ENCODE results near the gene RAP1GAP2. TPM values are rescaled to one million over a fixed set of nuclear protein-coding genes. Genes with fewer than 3 reads are reported as not detected.
A peak's percentile ranks its signal among the peaks of the same experiment; 100 is the strongest.

RAP1GAP2 gene
- total and polyA plus RNA-seq, 2 of the 8 experiments (the other 6 are each of a cell fraction or from before 2014, with no cell fraction given) = 24.0 to 63.8 TPM

- no peak overlapping the region for H3K14ac ChIP-seq (ENCODE audit: insufficient read length)
- H3K23ac ChIP-seq (ENCODE audit: insufficient read length) = no peak overlapping the region
- no peak overlapping the region for H2AFZ ChIP-seq (ENCODE audit: low read length)
- no peak overlapping the region for H2BK12ac ChIP-seq (ENCODE audit: low read depth, low read length)
- no peaks in the 10 kb centered on the region for H3K9me3 ChIP-seq (ENCODE audit: insufficient read depth in 2 of 2, low read depth in 1 of 2, low read length in 1 of 2)
- H3K4ac ChIP-seq (replicated peaks; ENCODE audit: insufficient read length, low read depth, low read length) = no peak overlapping the region
- no peak overlapping the region for H2BK120ac ChIP-seq (replicated peaks; ENCODE audit: low read depth, low read length)
- POLR2A ChIA-PET (ENCODE audit: partially characterized antibody) = interaction anchor here (1.0 kb wide), 1 partner anchor 11 kb away, joined by 4 read pairs; no protein-coding TSS in a partner anchor
- no peak overlapping the region for H3K9ac ChIP-seq (replicated peaks in 1 of 4; ENCODE audit: extremely low read depth in 1 of 4, low read depth in 3 of 4, low read length in 3 of 4)
- no peak overlapping the region for H3K27ac ChIP-seq (ENCODE audit: low read depth, low read length)
- no peak overlapping the region for H2AK5ac ChIP-seq (ENCODE audit: low read depth, low read length)
- H4K8ac ChIP-seq (ENCODE audit: extremely low read depth, insufficient read depth, low read length) = no peak overlapping the region
- no peak overlapping the region for H2BK20ac ChIP-seq (ENCODE audit: low read length)
- no peak overlapping the region for H2BK5ac ChIP-seq (ENCODE audit: low read depth, low read length)
- H3K79me2 ChIP-seq (ENCODE audit: control insufficient read depth in 1 of 2, insufficient read depth in 2 of 2, low read length in 2 of 2) = no peaks in the 10 kb centered on the region
- no peak for FAIRE-seq
- H3K56ac ChIP-seq (replicated peaks; ENCODE audit: insufficient read length, low read depth, low read length) = no peak overlapping the region
- H3K23me2 ChIP-seq (ENCODE audit: low read depth, low read length) = no peaks in the 10 kb centered on the region
- 75% methylated on average over 10 of the region's 10 CpGs; no CpG with 5 or more reads in 1 of the 2 experiments for WGBS, 2 experiments (ENCODE audit: extremely low coverage in 1 of 2, insufficient coverage in 1 of 2, insufficient read length in 1 of 2, insufficient replicate concordance in 2 of 2, low coverage in 1 of 2, low lambda C conversion rate in 2 of 2, missing lambda C conversion rate in 1 of 2)
- H4K91ac ChIP-seq (replicated peaks; ENCODE audit: insufficient read length, low read length) = no peak overlapping the region
- H3K4me1 ChIP-seq (replicated peaks in 1 of 4; ENCODE audit: control insufficient read depth in 3 of 4, insufficient read depth in 4 of 4, low read length in 3 of 4) = no peaks in the 10 kb centered on the region
- no peak for DNase-seq (ENCODE audit: low read depth in 1 of 2, low spot score in 2 of 2)
- no peak overlapping the region for H3K4me3 ChIP-seq (ENCODE audit: extremely low read depth in 1 of 4, insufficient read depth in 2 of 4, low read depth in 3 of 4, low read length in 4 of 4)
- H4K20me1 ChIP-seq (replicated peaks in 1 of 2; ENCODE audit: control insufficient read depth in 1 of 2, insufficient read depth in 2 of 2, low read length in 2 of 2) = peaks cover 0 to 1% of the 10 kb centered on the region in 2 experiments
- H4K5ac ChIP-seq (ENCODE audit: insufficient read length, low read depth, low read length) = no peak overlapping the region
- H3K4me2 ChIP-seq (ENCODE audit: insufficient read depth in 1 of 2, low read depth in 2 of 2, low read length in 2 of 2) = no peak overlapping the region
- H3K79me1 ChIP-seq (ENCODE audit: low read depth, low read length) = no peaks in the 10 kb centered on the region
- H3K36me3 ChIP-seq (ENCODE audit: control insufficient read depth in 2 of 4, insufficient read depth in 4 of 4, low read length in 3 of 4) = no peaks in the 10 kb centered on the region
- no peak overlapping the region for H2BK15ac ChIP-seq (ENCODE audit: low read length)
- H3K18ac ChIP-seq (ENCODE audit: extremely low read depth, low read length) = no peak overlapping the region
- CTCF ChIA-PET (ENCODE audit: partially characterized antibody) = interaction anchor here (0.9 to 10.9 kb wide), 6 partner anchors 10 to 765 kb away, joined by 3 to 92 read pairs (median 3); no protein-coding TSS in a partner anchor
- no peaks in the 10 kb centered on the region for H3K27me3 ChIP-seq (replicated peaks in 1 of 4; ENCODE audit: control insufficient read depth in 3 of 4, extremely low read depth in 1 of 4, insufficient read depth in 3 of 4, low read length in 3 of 4)
- no peak for TF ChIP-seq SUZ12 (IDR thresholded peaks at IDR 0.05; ENCODE audit: low read length)
- TF ChIP-seq BRCA1 (IDR thresholded peaks at IDR 0.05; ENCODE audit: low read depth, low read length) = no peak
- TF ChIP-seq CREB1 (IDR thresholded peaks at IDR 0.05) = no peak
- no peak for TF ChIP-seq POLR2A (IDR thresholded peaks at IDR 0.05; ENCODE audit: control extremely low read depth in 1 of 2, low read depth in 2 of 2, low read length in 2 of 2)
- TF ChIP-seq JUND (IDR thresholded peaks at IDR 0.05; ENCODE audit: low read length) = no peak
- no peak for TF ChIP-seq MAX (IDR thresholded peaks at IDR 0.05)
- TF ChIP-seq RAD21 (IDR thresholded peaks at IDR 0.05 in 1 of 2, conservative IDR thresholded peaks at IDR 0.05 in 1 of 2; ENCODE audit: low read depth in 2 of 2, low read length in 2 of 2) = peak; percentile 56 to 57
- TF ChIP-seq GTF2F1 (IDR thresholded peaks at IDR 0.05; ENCODE audit: borderline replicate concordance, low read depth, low read length) = no peak
- TF ChIP-seq E2F6 (IDR thresholded peaks at IDR 0.05) = no peak
- no peak for TF ChIP-seq POLR2AphosphoS5 (IDR thresholded peaks at IDR 0.05; ENCODE audit: low read depth, low read length)
- TF ChIP-seq CTCF (IDR thresholded peaks at IDR 0.05; ENCODE audit: control extremely low read depth in 1 of 3, insufficient read depth in 1 of 3, low read depth in 1 of 3, low read length in 3 of 3) = peak in 2 of 3 experiments; percentile 22 to 26; a peak in 2 of 4 replicates
Measured at GRCh38 chr17:2837147-2837561, 40.9 kb downstream of the RAP1GAP2 start.
